ENCODE data around the gene NPTN. TPM values are rescaled to one million over a fixed set of nuclear protein-coding genes. Genes with fewer than 3 reads are reported as not detected.
"Not testable (repeated sequence)": the region's sequence is repeated elsewhere in the genome, so short reads cannot be mapped to it uniquely, and the experiment has no call there.

The NPTN gene
- total RNA-seq, 2 donors from 2014 or later, result 59.5 to 66.1 TPM

GRCh38 chr15:73550190-73550589, 83.0 kb downstream of the NPTN start:
- Mint-ChIP-seq H3K27ac (no peak overlapping the region), H3K9me3 (no peaks in the 10 kb centered on the region), H3K4me3 (no peak overlapping the region), H3K36me3 (ENCODE audit: low read depth) (peaks cover 5% of the 10 kb centered on the region), H3K27me3 (no peaks in the 10 kb centered on the region), H3K4me1 (no peaks in the 10 kb centered on the region)
- ATAC-seq (replicated peaks), result no peak

GRCh38 chr15:73548925-73549324, 84.3 kb downstream of the NPTN start:
- not testable (repeated sequence) for ATAC-seq (replicated peaks); H3K27me3 Mint-ChIP-seq; H3K9me3 Mint-ChIP-seq; H3K4me1 Mint-ChIP-seq; H3K4me3 Mint-ChIP-seq; H3K27ac Mint-ChIP-seq; H3K36me3 Mint-ChIP-seq (ENCODE audit: low read depth)

DNA sequence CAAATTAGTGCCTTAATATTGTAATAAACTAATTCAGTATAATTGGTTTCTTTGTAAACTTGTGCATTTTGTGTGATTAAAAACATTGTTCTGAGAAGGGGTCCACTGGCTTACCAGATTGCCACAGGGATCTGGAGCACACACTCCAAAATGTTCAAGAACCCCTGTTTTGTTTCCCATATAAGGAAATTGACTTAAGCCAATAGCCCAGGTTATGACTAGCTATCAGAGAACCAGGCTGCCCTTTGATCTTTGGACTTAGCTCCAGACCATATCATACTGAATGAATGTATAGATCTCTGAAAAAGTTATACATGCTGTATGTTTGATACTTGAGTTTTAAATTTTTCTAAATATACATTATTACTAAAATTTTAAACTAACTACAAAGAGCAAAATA, 91.7 kb downstream of the NPTN start:
- H3K4me3 Mint-ChIP-seq, result no peak overlapping the region
- no peaks in the 10 kb centered on the region for H3K9me3 Mint-ChIP-seq

GRCh38 chr15:73540161-73540560, 93.0 kb downstream of the NPTN start:
- H3K36me3 Mint-ChIP-seq (ENCODE audit: low read depth), result no peaks in the 10 kb centered on the region
- H3K27me3 Mint-ChIP-seq, result no peaks in the 10 kb centered on the region
- H3K27ac Mint-ChIP-seq, result no peak overlapping the region
- no peak for ATAC-seq (replicated peaks)
- H3K4me3 Mint-ChIP-seq, result no peak overlapping the region
- no peaks in the 10 kb centered on the region for H3K9me3 Mint-ChIP-seq
- no peaks in the 10 kb centered on the region for H3K4me1 Mint-ChIP-seq

More for the DNA sequence above, 91.7 kb downstream of the NPTN start:
- Mint-ChIP-seq H3K4me1 (no peaks in the 10 kb centered on the region), H3K27me3 (no peaks in the 10 kb centered on the region), H3K36me3 (ENCODE audit: low read depth) (peaks cover 5% of the 10 kb centered on the region), H3K27ac (no peak overlapping the region)
- ATAC-seq (replicated peaks), result no peak

DNA sequence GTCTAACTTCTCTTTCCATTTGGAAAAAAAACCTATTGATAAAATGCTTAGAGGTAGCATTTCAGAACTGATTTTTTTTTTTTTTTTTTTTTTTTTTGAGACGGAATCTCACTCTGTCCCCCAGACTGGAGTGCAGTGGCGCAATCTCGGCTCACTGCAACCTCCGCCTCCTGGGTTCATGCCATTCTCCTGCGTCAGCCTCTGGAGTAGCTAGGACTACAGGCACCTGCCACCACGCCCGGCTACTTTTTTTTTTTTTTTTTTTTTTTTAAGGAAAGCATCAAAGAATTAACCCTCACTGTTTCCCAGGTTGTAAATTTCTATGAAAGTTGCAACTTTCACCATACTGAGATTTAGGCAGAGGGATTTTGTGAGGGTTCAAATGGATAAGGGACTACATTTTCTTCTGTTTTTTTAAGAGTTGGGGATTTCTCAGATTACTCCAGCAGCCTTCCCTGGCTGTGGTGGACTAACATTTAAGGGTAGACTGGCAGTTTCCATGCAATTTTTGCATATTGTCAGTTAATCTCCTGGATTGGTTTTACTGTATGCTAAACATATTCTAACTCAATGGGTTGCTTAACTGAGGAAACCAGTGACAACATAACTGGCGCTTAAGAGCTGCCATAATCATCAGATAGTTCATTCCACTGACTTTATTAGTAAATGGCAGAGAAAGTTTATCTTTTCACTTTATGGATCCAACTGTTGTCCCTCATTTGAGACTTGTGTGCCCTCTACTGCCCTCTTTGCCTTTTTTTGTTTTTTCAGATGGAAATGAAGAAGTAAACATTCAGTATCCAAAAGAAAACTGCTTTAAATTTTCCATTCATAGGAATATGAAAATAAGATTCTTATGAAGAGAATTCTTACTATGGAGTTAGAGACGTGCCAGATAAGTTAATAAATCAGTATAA, 93.7 kb downstream of the NPTN start:
- Mint-ChIP-seq H3K9me3 (no peaks in the 10 kb centered on the region), H3K36me3 (ENCODE audit: low read depth) (no peaks in the 10 kb centered on the region), H3K27me3 (no peaks in the 10 kb centered on the region), H3K4me1 (no peaks in the 10 kb centered on the region), H3K4me3 (no peak overlapping the region), H3K27ac (no peak overlapping the region)
- no peak for ATAC-seq (replicated peaks)

GRCh38 chr15:73538563-73539211, 94.5 kb downstream of the NPTN start:
- Mint-ChIP-seq H3K27ac (no peak overlapping the region), H3K4me3 (no peak overlapping the region), H3K4me1 (no peaks in the 10 kb centered on the region), H3K27me3 (no peaks in the 10 kb centered on the region), H3K36me3 (ENCODE audit: low read depth) (no peaks in the 10 kb centered on the region), H3K9me3 (no peaks in the 10 kb centered on the region)
- ATAC-seq (replicated peaks), result no peak

- no peaks in the 10 kb centered on the region for H3K9me3 Mint-ChIP-seq
Observed at GRCh38 chr15:73538123-73538522, 95.1 kb downstream of the NPTN start.

GRCh38 chr15:73530649-73531048, 102.5 kb downstream of the NPTN start:
- ATAC-seq (replicated peaks), result no peak
- no peak overlapping the region for H3K4me3 Mint-ChIP-seq
- no peaks in the 10 kb centered on the region for H3K27me3 Mint-ChIP-seq
- no peaks in the 10 kb centered on the region for H3K4me1 Mint-ChIP-seq
- no peaks in the 10 kb centered on the region for H3K36me3 Mint-ChIP-seq (ENCODE audit: low read depth)
- H3K9me3 Mint-ChIP-seq, result no peaks in the 10 kb centered on the region
- no peak overlapping the region for H3K27ac Mint-ChIP-seq

More at GRCh38 chr15:73538123-73538522, 95.1 kb downstream of the NPTN start:
- Mint-ChIP-seq H3K27me3 (no peaks in the 10 kb centered on the region), H3K4me3 (no peak overlapping the region), H3K36me3 (ENCODE audit: low read depth) (no peaks in the 10 kb centered on the region), H3K27ac (no peak overlapping the region), H3K4me1 (no peaks in the 10 kb centered on the region)
- ATAC-seq (replicated peaks), result no peak

DNA sequence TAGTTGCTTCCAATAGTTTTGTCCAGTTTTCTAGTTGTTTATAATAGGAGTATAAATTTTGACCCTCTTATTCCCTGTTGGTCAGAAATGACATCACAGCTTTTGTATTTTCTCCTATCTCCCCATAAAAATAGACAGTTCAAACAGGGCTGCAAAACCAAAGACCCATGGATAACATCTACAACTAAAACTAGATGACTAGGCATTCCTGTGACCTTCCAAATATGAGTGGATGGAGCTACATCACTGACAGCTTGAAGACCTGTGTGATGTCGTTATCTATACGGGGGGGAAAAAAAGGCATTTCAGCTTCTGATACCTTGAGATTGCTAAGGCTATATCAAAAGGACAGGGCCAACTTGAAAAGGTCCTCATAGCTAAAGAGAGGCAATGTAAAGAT, 105.6 kb downstream of the NPTN start:
- H3K27me3 Mint-ChIP-seq, result no peaks in the 10 kb centered on the region
- ATAC-seq (replicated peaks), result no peak
- no peak overlapping the region for H3K27ac Mint-ChIP-seq
- H3K36me3 Mint-ChIP-seq (ENCODE audit: low read depth), result no peaks in the 10 kb centered on the region
- no peak overlapping the region for H3K4me3 Mint-ChIP-seq
- H3K9me3 Mint-ChIP-seq, result no peaks in the 10 kb centered on the region
- no peaks in the 10 kb centered on the region for H3K4me1 Mint-ChIP-seq

DNA sequence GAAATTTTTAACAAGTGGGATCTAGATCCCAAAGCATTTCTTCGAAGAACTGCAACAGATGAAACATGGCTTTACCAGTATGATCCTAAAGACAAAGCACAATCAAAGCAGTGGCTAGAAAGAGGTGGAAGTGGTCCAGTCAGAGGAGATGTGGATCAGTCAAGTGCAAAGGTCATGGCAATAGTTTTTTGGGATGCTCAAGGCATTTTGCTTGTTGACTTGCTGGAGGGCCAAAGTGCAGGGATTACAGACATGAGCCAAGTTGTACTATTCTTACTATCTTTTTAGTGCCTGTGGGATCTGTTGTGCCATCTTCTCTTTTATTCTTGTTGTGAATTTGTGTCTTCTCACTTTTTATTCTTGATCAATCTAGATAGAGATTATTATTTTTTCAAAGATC, 108.3 kb downstream of the NPTN start:
- Mint-ChIP-seq H3K4me1 (no peaks in the 10 kb centered on the region), H3K27me3 (no peaks in the 10 kb centered on the region), H3K36me3 (ENCODE audit: low read depth) (no peaks in the 10 kb centered on the region), H3K27ac (no peak overlapping the region), H3K9me3 (no peaks in the 10 kb centered on the region), H3K4me3 (no peak overlapping the region)
- ATAC-seq (replicated peaks), result no peak

GRCh38 chr15:73522011-73522410, 111.2 kb downstream of the NPTN start:
- H3K4me1 Mint-ChIP-seq, result no peaks in the 10 kb centered on the region
- no peak for ATAC-seq (replicated peaks)

DNA sequence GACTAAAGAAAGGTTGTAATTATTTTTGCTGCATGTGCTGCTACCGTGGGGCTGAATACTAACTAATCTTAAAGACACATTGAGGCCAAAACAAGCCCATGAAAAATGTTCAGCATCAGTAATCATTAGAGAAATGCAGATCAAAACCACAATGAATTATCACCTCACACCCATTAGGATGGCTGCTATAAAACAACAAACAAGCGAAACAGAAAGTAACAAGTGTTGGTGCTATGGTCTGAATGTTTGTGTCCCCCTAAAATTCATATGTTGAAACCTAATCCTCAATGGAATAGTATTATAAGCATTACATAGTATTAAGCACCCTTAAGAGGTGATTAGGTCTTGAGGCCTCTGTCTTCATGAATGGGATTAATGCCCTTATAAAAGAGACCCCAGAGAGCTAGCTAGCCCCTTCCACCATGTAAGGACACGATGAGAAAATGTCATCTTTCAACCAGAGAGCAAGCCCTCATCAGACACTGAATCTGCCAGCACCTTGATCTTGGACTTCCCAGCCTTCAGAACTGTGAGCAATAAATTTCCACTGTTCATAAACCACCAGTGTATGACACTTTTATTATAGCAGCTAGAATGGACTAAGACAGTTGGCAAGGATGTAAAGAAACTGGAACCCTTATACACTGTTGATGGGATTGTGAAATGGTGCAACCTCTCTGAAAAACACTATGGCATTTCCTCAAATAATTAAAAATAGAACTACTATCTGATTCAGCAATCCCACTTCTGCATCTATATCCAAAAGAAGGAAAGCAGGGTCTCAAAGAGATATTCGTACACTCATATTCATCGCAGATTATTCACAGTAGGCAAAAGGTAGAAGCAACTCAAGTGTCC, 114.1 kb downstream of the NPTN start:
- Mint-ChIP-seq H3K27me3 (no peaks in the 10 kb centered on the region), H3K4me1 (no peaks in the 10 kb centered on the region), H3K27ac (no peak overlapping the region), H3K9me3 (no peaks in the 10 kb centered on the region), H3K4me3 (no peak overlapping the region), H3K36me3 (ENCODE audit: low read depth) (no peaks in the 10 kb centered on the region)
- no peak for ATAC-seq (replicated peaks)

More at GRCh38 chr15:73522011-73522410, 111.2 kb downstream of the NPTN start:
- H3K4me3 Mint-ChIP-seq, result no peak overlapping the region
- H3K9me3 Mint-ChIP-seq, result no peaks in the 10 kb centered on the region
- H3K27ac Mint-ChIP-seq, result no peak overlapping the region
- H3K36me3 Mint-ChIP-seq (ENCODE audit: low read depth), result no peaks in the 10 kb centered on the region
- no peaks in the 10 kb centered on the region for H3K27me3 Mint-ChIP-seq

DNA sequence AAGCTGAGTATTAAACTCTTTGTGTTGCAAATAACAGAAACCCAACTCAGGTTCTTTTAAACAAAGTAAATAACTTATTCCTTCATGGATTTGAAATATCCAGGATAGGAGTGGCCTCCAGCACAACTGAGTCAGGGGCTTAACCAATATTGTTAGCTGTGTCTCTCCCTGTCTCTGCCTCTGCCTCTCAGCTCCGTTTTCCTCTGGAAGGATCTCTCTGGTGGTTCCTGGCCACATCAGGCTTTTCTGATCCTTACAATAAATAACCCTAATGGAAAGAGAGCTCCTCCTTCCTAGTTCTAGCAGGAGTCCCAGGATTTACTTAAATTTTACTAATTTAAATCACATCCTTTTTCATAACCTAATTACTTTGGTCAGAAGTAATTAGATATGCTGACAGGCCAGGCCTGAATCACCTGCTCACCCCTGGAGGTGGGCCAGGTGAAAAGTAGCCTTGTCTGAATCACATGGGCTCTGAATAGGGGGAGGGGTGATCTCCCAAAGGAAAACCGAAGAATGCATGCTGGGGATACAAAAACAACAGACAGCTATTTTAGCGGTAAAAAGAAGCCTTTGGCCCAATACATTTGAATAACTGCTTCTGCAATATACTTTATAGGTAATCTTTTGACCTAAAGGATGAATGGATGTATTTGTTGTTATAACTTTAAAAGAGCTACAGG, 114.9 kb downstream of the NPTN start:
- no peak for ATAC-seq (replicated peaks)
- Mint-ChIP-seq H3K27ac (no peak overlapping the region), H3K4me1 (no peaks in the 10 kb centered on the region), H3K36me3 (ENCODE audit: low read depth) (no peaks in the 10 kb centered on the region), H3K4me3 (no peak overlapping the region), H3K27me3 (no peaks in the 10 kb centered on the region), H3K9me3 (no peaks in the 10 kb centered on the region)

- no peak overlapping the region for H3K27ac Mint-ChIP-seq
Observed at GRCh38 chr15:73517566-73517965, 115.6 kb downstream of the NPTN start.

More at GRCh38 chr15:73517566-73517965, 115.6 kb downstream of the NPTN start:
- no peaks in the 10 kb centered on the region for H3K36me3 Mint-ChIP-seq (ENCODE audit: low read depth)
- ATAC-seq (replicated peaks), result no peak
- no peaks in the 10 kb centered on the region for H3K9me3 Mint-ChIP-seq
- no peaks in the 10 kb centered on the region for H3K4me1 Mint-ChIP-seq
- no peaks in the 10 kb centered on the region for H3K27me3 Mint-ChIP-seq
- H3K4me3 Mint-ChIP-seq, result no peak overlapping the region

Data from activated T-helper 17 cell treated with anti-CD3 and anti-CD28 coated beads, Interleukin-2, amount 50 U/mL, for 72 hours (primary cell).